ENCODE data around the gene PCCB.

PCCB gene

DNA sequence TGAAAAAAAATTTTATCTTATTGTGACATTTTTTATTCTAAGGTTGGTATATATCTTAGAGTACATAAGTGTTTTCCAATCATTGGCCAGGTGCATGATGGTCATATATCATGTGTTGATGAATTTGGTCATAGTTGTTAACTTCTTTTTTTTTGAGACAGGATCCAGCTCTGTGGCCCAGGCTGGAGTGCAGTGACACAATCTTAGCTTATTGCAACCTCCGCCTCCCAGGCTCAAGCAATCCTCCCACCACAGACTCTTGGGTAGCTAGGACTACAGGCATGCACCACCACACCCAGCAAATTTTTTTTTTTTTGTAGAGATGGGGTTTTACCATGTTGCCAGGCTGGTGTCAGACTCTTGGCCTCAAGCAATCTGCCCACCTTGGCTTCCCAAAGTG is 44.0 kb downstream of the PCCB start:
- H3K27ac ChIP-seq, result no peak overlapping the region
- TF ChIP-seq ZFX (IDR thresholded peaks at IDR 0.05), result no peak
- TF ChIP-seq, protein P1, sequence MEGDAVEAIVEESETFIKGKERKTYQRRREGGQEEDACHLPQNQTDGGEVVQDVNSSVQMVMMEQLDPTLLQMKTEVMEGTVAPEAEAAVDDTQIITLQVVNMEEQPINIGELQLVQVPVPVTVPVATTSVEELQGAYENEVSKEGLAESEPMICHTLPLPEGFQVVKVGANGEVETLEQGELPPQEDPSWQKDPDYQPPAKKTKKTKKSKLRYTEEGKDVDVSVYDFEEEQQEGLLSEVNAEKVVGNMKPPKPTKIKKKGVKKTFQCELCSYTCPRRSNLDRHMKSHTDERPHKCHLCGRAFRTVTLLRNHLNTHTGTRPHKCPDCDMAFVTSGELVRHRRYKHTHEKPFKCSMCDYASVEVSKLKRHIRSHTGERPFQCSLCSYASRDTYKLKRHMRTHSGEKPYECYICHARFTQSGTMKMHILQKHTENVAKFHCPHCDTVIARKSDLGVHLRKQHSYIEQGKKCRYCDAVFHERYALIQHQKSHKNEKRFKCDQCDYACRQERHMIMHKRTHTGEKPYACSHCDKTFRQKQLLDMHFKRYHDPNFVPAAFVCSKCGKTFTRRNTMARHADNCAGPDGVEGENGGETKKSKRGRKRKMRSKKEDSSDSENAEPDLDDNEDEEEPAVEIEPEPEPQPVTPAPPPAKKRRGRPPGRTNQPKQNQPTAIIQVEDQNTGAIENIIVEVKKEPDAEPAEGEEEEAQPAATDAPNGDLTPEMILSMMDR (conservative IDR thresholded peaks at IDR 0.05), result no peak

DNA sequence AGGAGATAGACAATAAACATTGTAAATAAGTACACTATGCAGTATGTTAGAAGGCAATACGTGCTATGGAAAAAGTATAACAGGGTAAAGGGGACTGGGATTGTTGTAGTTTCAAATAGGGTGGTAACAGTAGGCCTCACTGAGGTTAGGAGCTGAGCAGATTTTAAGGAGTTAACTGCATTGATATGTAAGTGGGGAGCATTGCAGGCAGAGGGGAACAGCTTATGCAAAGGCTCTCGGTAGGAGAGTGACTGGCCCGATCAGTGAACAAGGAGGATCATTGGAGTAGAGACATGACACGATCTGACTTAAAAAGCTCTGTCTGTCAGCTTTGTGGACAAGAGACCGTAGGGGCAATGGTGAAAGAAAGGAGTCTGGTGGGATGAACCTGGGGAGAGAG is 46.8 kb downstream of the PCCB start:
- TF ChIP-seq, protein P1 (conservative IDR thresholded peaks at IDR 0.05), result no peak
- TF ChIP-seq ZFX (IDR thresholded peaks at IDR 0.05), result no peak
- H3K27ac ChIP-seq, result no peak overlapping the region

DNA sequence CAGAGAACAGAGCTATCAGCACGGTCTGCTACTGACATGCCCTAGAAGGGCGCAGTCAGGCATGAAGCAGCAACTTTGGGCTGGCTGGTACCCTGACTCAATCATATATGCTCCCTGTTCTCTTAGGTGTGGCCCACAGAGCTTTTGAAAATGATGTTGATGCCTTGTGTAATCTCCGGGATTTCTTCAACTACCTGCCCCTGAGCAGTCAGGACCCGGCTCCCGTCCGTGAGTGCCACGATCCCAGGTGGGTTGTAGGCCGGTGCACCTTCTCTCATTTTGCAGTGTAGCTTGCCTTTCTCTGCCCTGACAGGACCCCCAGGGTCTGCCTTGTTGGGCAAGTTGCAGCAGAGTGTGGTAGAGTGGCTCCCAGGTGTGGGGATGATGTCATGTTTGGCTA is 47.7 kb downstream of the PCCB start:
- TF ChIP-seq ZFX (IDR thresholded peaks at IDR 0.05), result no peak
- TF ChIP-seq, protein P1 (conservative IDR thresholded peaks at IDR 0.05), result no peak
- no peak overlapping the region for H3K27ac ChIP-seq

DNA sequence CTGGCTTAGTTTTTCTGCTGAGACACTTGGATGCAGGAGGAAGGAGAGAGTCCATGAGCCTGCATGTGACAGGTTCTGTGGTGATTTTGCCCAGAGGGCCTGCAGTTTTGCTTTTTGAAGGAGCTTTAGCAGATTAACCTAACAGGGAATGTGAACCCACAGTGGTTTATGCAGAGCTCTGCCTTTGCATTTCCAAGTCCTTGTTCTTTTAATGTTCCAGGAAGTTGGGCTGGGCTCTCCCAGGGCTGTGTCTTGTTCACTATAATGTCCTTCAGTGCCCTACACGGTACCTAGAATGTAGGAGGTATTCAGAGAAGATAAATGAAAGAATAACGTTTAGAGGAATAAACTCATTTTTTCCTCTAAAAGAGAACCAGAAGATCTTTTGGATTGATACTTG is 50.3 kb downstream of the PCCB start:
- TF ChIP-seq, protein P1 (conservative IDR thresholded peaks at IDR 0.05), result no peak
- TF ChIP-seq ZFX (IDR thresholded peaks at IDR 0.05), result no peak
- H3K27ac ChIP-seq, result no peak overlapping the region

DNA sequence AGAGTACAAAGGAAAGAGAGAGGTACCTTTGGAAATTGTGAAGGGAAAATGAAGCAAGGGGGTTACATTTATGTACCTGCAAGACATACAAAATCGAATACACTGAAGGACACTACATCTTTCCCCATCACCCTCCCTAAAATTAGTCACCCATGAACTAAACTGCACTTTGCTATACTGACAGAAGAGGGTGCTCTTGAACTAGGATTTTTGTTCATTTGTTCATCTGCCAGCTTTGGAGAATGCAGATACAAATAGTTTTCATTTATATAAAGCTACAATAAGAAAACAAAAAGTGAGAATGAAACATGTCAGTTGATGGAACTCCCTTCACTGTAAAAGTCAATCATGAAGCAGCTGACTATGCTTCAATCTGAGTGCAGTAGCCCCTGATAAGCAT is 55.7 kb downstream of the PCCB start:
- H3K27ac ChIP-seq, result no peak overlapping the region
- TF ChIP-seq, protein P1 (conservative IDR thresholded peaks at IDR 0.05), result peak; percentile 53
- TF ChIP-seq ZFX (IDR thresholded peaks at IDR 0.05), result no peak

DNA sequence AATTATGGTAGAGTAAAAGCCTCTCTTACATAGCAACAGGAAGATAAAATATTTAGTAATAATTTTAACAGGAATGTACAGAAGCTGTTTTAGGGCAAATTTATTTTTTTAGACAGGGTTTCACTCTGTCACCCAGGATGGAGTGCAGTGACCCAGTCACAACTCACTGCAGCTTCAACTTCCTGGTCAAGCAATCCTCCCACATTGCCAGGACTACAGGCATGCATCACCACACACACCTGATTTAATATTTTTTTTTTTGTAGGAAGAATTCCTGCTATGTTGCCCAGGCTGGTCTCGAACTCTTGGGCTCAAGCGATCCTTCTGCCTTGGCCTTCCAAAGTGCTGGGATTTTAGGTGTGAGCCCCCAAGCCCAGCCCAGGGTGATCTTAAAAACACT is 61.1 kb downstream of the PCCB start:
- H3K27ac ChIP-seq, result no peak overlapping the region
- no peak for TF ChIP-seq ZFX (IDR thresholded peaks at IDR 0.05)
- TF ChIP-seq, protein P1 (conservative IDR thresholded peaks at IDR 0.05), result no peak

DNA sequence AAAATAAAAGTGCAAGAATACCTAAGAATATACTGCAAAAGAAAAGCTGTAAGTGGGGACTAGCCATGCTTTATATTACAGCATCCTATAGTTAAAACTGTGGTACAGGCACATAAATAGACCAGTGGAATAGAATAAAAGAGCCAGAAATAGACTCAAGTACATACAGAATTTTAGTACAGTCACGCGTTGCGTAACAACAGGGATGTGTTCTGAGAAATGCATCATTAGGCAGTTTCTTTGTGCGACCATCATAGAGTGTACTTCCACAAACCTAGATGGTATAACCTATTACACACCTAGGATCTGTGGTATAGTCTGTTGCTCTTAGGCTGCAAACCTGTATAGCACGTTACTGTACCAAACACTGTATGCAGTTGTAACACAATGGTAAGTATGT is 61.8 kb downstream of the PCCB start:
- no peak overlapping the region for H3K27ac ChIP-seq
- no peak for TF ChIP-seq ZFX (IDR thresholded peaks at IDR 0.05)
- TF ChIP-seq, protein P1 (conservative IDR thresholded peaks at IDR 0.05), result no peak
